HG03108 (cell line): Measurements from ENCODE around the gene CENPP.

Source experiments
- ATAC-seq: cut with Tn5 transposase; IDR thresholded peaks from one replicate; pipeline ENCODE4 v1.9.1; 2021; ENCODE audit warnings: moderate library complexity; ENCODE audit not compliant: unreplicated experiment

Gene CENPP

GRCh38 chr9:92312887-92313623 is 12.7 kb upstream of the CENPP start:
- ATAC-seq = no peak

GRCh38 chr9:92313624-92314012 is 12.1 kb upstream of the CENPP start:
- no peak for ATAC-seq

GRCh38 chr9:92315456-92315855 is 10.3 kb upstream of the CENPP start:
- ATAC-seq = no peak

- ATAC-seq = no peak
Observed at GRCh38 chr9:92324431-92324830, 1.3 kb upstream of the CENPP start.

- ATAC-seq = peak; percentile 7
Observed at GRCh38 chr9:92324889-92325268, 874 bp upstream of the CENPP start.

GRCh38 chr9:92325991-92326500 is 293 bp downstream of the CENPP start:
- ATAC-seq = no peak

GRCh38 chr9:92327283-92327850 is 1.6 kb downstream of the CENPP start:
- ATAC-seq = no peak

- ATAC-seq = no peak
Observed at GRCh38 chr9:92328225-92328624, 2.5 kb downstream of the CENPP start.

- ATAC-seq = no peak
Observed at GRCh38 chr9:92332577-92333281, 7.0 kb downstream of the CENPP start.

GRCh38 chr9:92333282-92333634 is 7.5 kb downstream of the CENPP start:
- no peak for ATAC-seq

GRCh38 chr9:92341578-92341977 is 15.8 kb downstream of the CENPP start:
- ATAC-seq = no peak

GRCh38 chr9:92342825-92343488 is 17.2 kb downstream of the CENPP start:
- ATAC-seq = no peak

GRCh38 chr9:92345582-92345981 is 19.8 kb downstream of the CENPP start:
- no peak for ATAC-seq

- no peak for ATAC-seq
Observed at GRCh38 chr9:92349771-92350739, 24.3 kb downstream of the CENPP start.

GRCh38 chr9:92350740-92351133 is 25.0 kb downstream of the CENPP start:
- ATAC-seq = no peak

- ATAC-seq = no peak
Observed at GRCh38 chr9:92353051-92353450, 27.3 kb downstream of the CENPP start.

- ATAC-seq = no peak
Observed at GRCh38 chr9:92359394-92359995, 33.7 kb downstream of the CENPP start.

- no peak for ATAC-seq
Observed at GRCh38 chr9:92360083-92360482, 34.3 kb downstream of the CENPP start.

GRCh38 chr9:92369075-92369474 is 43.3 kb downstream of the CENPP start:
- ATAC-seq = no peak

GRCh38 chr9:92373167-92373566 is 47.4 kb downstream of the CENPP start:
- ATAC-seq = no peak
